22Rv1 (cell line): ENCODE data around the gene USP35.

Source experiments
- CTCF ChIP-seq: fragments of 450-650 bp; IDR thresholded peaks from 2 replicates; pipeline ENCODE4 v1.5.1; 2017; ENCODE audit warnings: mild to moderate bottlenecking
- ZFX ChIP-seq: fragments of 450-650 bp; IDR thresholded peaks from 2 replicates; pipeline ENCODE4 v1.6.1; 2017; ENCODE audit warnings: antibody characterized with exemption, borderline replicate concordance

- no peak for TF ChIP-seq CTCF
- no peak for TF ChIP-seq ZFX
Observed at GRCh38 chr11:78237293-78238046, 48.8 kb downstream of the USP35 start.
